CD4-positive, alpha-beta memory T cell (primary cell): Measurements from ENCODE around the gene ALOX5. TPM values are rescaled to one million over a fixed set of nuclear protein-coding genes. Genes with fewer than 3 reads are reported as not detected.
"Not testable (repeated sequence)": the region's sequence is repeated elsewhere in the genome, so short reads cannot be mapped to it uniquely, and the experiment has no call there.

Source experiments
- CTCF ChIA-PET: fragments of 350-600 bp; sonication (Branson Sonifier 250); formaldehyde crosslinking; loops from one replicate; lab custom pipeline; 2021; ENCODE audit warnings: inconsistent platforms; ENCODE audit not compliant: partially characterized antibody; lab: Charles Lee
- POLR2A ChIA-PET: fragments of 350-600 bp; sonication (Branson Sonifier 250); formaldehyde crosslinking; loops from one replicate; lab custom pipeline; 2021; ENCODE audit not compliant: partially characterized antibody; lab: Charles Lee
- DNase-seq, 5 donors: peaks; one replicate each; pipeline versions ENCODE4 v3.0.0 to v3.0.0-alpha.2; 2020 to 2022; ENCODE audit warnings: mixed read lengths in 1 of 5
- H3K27ac ChIP-seq: one replicate; pipeline ENCODE4 v1.7.0; 2013; ENCODE audit warnings: low read depth, low read length
- H3K27me3 ChIP-seq: 2 replicates; pipeline ENCODE4 v1.7.0; 2013; ENCODE audit warnings: mild to moderate bottlenecking, low read length, moderate library complexity; ENCODE audit not compliant: insufficient read depth
- H3K36me3 ChIP-seq: 2 replicates; pipeline ENCODE4 v1.7.0; 2013; ENCODE audit warnings: mild to moderate bottlenecking, low read length, moderate library complexity; ENCODE audit not compliant: insufficient read depth
- H3K4me1 ChIP-seq: 2 replicates; pipeline ENCODE4 v1.7.0; 2013; ENCODE audit warnings: mild to moderate bottlenecking, low read length, moderate library complexity; ENCODE audit not compliant: insufficient read depth
- H3K4me3 ChIP-seq, 2 donors: one replicate each; pipeline ENCODE4 v1.7.0; 2013; ENCODE audit warnings: low read length in 2 of 2, mild to moderate bottlenecking in 1 of 2
- H3K9me3 ChIP-seq, 2 donors: one replicate each; pipeline ENCODE4 v1.7.0; 2013; ENCODE audit warnings: low read length in 2 of 2, control low read depth in 1 of 2; ENCODE audit not compliant: control insufficient read depth in 1 of 2
- H3K27ac Mint-ChIP-seq, 7 donors: one replicate each; pipeline ENCODE4 v1.8.0; 2020 to 2021; ENCODE audit warnings: mixed read lengths in 7 of 7, mild to moderate bottlenecking in 6 of 7, inconsistent platforms in 3 of 7, moderate library complexity in 3 of 7
- H3K27me3 Mint-ChIP-seq, 2 donors: one replicate each; pipeline ENCODE4 v1.8.0; 2020 to 2021; ENCODE audit warnings: mixed read lengths in 2 of 2
- H3K36me3 Mint-ChIP-seq, 2 donors: one replicate each; pipeline ENCODE4 v1.8.0; 2020 to 2021; ENCODE audit warnings: mixed read lengths in 2 of 2, inconsistent platforms in 1 of 2, mild to moderate bottlenecking in 1 of 2
- H3K4me1 Mint-ChIP-seq, 4 donors: one replicate each; pipeline ENCODE4 v1.8.0; 2020 to 2021; ENCODE audit warnings: mixed read lengths in 4 of 4, mild to moderate bottlenecking in 1 of 4
- H3K4me3 Mint-ChIP-seq, 8 donors: one replicate each; pipeline ENCODE4 v1.8.0; 2020 to 2021; ENCODE audit warnings: mixed read lengths in 8 of 8, mild to moderate bottlenecking in 7 of 8, moderate library complexity in 6 of 8, inconsistent platforms in 3 of 8
- H3K9me3 Mint-ChIP-seq, 8 donors: one replicate each; pipeline ENCODE4 v1.8.0; 2020 to 2021; ENCODE audit warnings: mixed read lengths in 8 of 8, mild to moderate bottlenecking in 5 of 8, inconsistent platforms in 3 of 8, moderate library complexity in 1 of 8
- intact Hi-C: fragments of 100-400 bp; cut with micrococcal nuclease; formaldehyde crosslinking; loops from one replicate; pipeline ENCODE4 v1.15.1; 2023
- polyA plus RNA-seq, 2 donors: library from polyadenylated mRNA; unstranded; fragments of 300-500 nt; fragmentation: Illumina TruSeq; gene quantifications; one replicate each; pipeline ENCODE4 v1.2.3, GENCODE V29; 2021
- total RNA-seq, 2 experiments: library from RNA; stranded (reverse); gene quantifications; one replicate each; pipeline ENCODE4 v1.2.3, GENCODE V29; 2021

The ALOX5 gene
- total and polyA plus RNA-seq, 4 experiments from 2014 or later = 3.1 to 30.3 (median 9.3) TPM

- H3K4me3 Mint-ChIP-seq = no peak overlapping the region
- ChIA-PET CTCF (no interaction called here), POLR2A (no interaction called here)
- H3K4me1 Mint-ChIP-seq = peaks cover 4 to 18% (median 9%) of the 10 kb centered on the region in 4 donors
- H3K9me3 Mint-ChIP-seq = peaks cover 7 to 51% (median 37%) of the 10 kb centered on the region in 8 donors
- Histone ChIP-seq H3K4me1 (no peaks in the 10 kb centered on the region), H3K36me3 (no peaks in the 10 kb centered on the region), H3K9me3 (peaks cover 0 to 7% of the 10 kb centered on the region in 2 donors), H3K4me3 (no peak overlapping the region), H3K27ac (no peak overlapping the region), H3K27me3 (no peaks in the 10 kb centered on the region)
- no peak overlapping the region for H3K27ac Mint-ChIP-seq
- H3K27me3 Mint-ChIP-seq = no peaks in the 10 kb centered on the region
- intact Hi-C loops = no loop called here
- no peak for DNase-seq
- H3K36me3 Mint-ChIP-seq = peaks cover 73 to 93% of the 10 kb centered on the region in 2 donors
Observed at GRCh38 chr10:45480294-45480693, 106.3 kb downstream of the ALOX5 start.

- H3K27ac ChIP-seq, H3K27me3 ChIP-seq, H3K4me1 ChIP-seq, CTCF ChIA-PET, POLR2A ChIA-PET, H3K27me3 Mint-ChIP-seq, H3K9me3 ChIP-seq, H3K4me3 ChIP-seq, intact Hi-C loops, H3K4me3 Mint-ChIP-seq, H3K36me3 ChIP-seq, H3K27ac Mint-ChIP-seq, DNase-seq: not testable (repeated sequence)
- H3K4me1 Mint-ChIP-seq = peaks cover 4 to 14% (median 6%) of the 10 kb centered on the region in 4 donors
- H3K36me3 Mint-ChIP-seq = peaks cover 78 to 91% of the 10 kb centered on the region in 2 donors
- peaks cover 7 to 47% (median 35%) of the 10 kb centered on the region in 8 donors for H3K9me3 Mint-ChIP-seq
Observed at GRCh38 chr10:45481100-45481499, 107.1 kb downstream of the ALOX5 start.

GRCh38 chr10:45483002-45483401 lies 109.0 kb downstream of the ALOX5 start:
- H3K9me3 Mint-ChIP-seq = peaks cover 7 to 28% (median 18%) of the 10 kb centered on the region in 8 donors
- POLR2A ChIA-PET = no interaction called here
- H3K27ac ChIP-seq = no peak overlapping the region
- H3K27me3 ChIP-seq = no peaks in the 10 kb centered on the region
- H3K4me1 ChIP-seq = no peaks in the 10 kb centered on the region
- CTCF ChIA-PET = no interaction called here
- no peak overlapping the region for H3K4me3 Mint-ChIP-seq
- H3K27me3 Mint-ChIP-seq = no peaks in the 10 kb centered on the region
- H3K27ac Mint-ChIP-seq = no peak overlapping the region
- H3K4me1 Mint-ChIP-seq = peaks cover 3 to 5% (median 4%) of the 10 kb centered on the region in 4 donors
- no peaks in the 10 kb centered on the region for H3K36me3 ChIP-seq
- H3K36me3 Mint-ChIP-seq = peaks cover 73 to 84% of the 10 kb centered on the region in 2 donors
- H3K9me3 ChIP-seq = no peaks in the 10 kb centered on the region
- intact Hi-C loops = no loop called here
- no peak for DNase-seq
- no peak overlapping the region for H3K4me3 ChIP-seq

GRCh38 chr10:45487735-45488134 lies 113.7 kb downstream of the ALOX5 start:
- H3K4me1 ChIP-seq = no peaks in the 10 kb centered on the region
- Mint-ChIP-seq H3K4me1 (peaks cover 0 to 11% (median under 1%) of the 10 kb centered on the region in 4 donors), H3K36me3 (peaks cover 69 to 76% of the 10 kb centered on the region in 2 donors), H3K27me3 (no peaks in the 10 kb centered on the region), H3K4me3 (no peak overlapping the region), H3K27ac (no peak overlapping the region), H3K9me3 (no peaks in the 10 kb centered on the region)
- CTCF ChIA-PET = no interaction called here
- no peaks in the 10 kb centered on the region for H3K27me3 ChIP-seq
- intact Hi-C loops = no loop called here
- H3K4me3 ChIP-seq = no peak overlapping the region
- POLR2A ChIA-PET = no interaction called here
- DNase-seq = no peak
- H3K36me3 ChIP-seq = no peaks in the 10 kb centered on the region
- H3K27ac ChIP-seq = no peak overlapping the region
- H3K9me3 ChIP-seq = no peaks in the 10 kb centered on the region

- no peaks in the 10 kb centered on the region for H3K27me3 ChIP-seq
- H3K27ac Mint-ChIP-seq = no peak overlapping the region
- no peaks in the 10 kb centered on the region for H3K36me3 ChIP-seq
- no peak overlapping the region for H3K27ac ChIP-seq
- H3K36me3 Mint-ChIP-seq = peaks cover 66 to 76% of the 10 kb centered on the region in 2 donors
- no peak for DNase-seq
- intact Hi-C loops = no loop called here
- no peaks in the 10 kb centered on the region for H3K27me3 Mint-ChIP-seq
- CTCF ChIA-PET = no interaction called here
- H3K9me3 ChIP-seq = no peaks in the 10 kb centered on the region
- no peak overlapping the region for H3K4me3 Mint-ChIP-seq
- no peak overlapping the region for H3K4me3 ChIP-seq
- H3K9me3 Mint-ChIP-seq = no peaks in the 10 kb centered on the region
- H3K4me1 ChIP-seq = no peaks in the 10 kb centered on the region
- H3K4me1 Mint-ChIP-seq = peaks cover 0 to 11% (median 0%) of the 10 kb centered on the region in 4 donors
- POLR2A ChIA-PET = no interaction called here
Observed at GRCh38 chr10:45488365-45488764, 114.3 kb downstream of the ALOX5 start.

GRCh38 chr10:45490277-45490676 lies 116.3 kb downstream of the ALOX5 start:
- intact Hi-C loops = no loop called here
- CTCF ChIA-PET = no interaction called here
- peaks cover 50 to 70% of the 10 kb centered on the region in 2 donors for H3K36me3 Mint-ChIP-seq
- H3K9me3 Mint-ChIP-seq = peaks cover 0 to 9% (median 1%) of the 10 kb centered on the region in 8 donors
- Histone ChIP-seq H3K27me3 (no peaks in the 10 kb centered on the region), H3K4me1 (no peaks in the 10 kb centered on the region), H3K27ac (no peak overlapping the region), H3K36me3 (no peaks in the 10 kb centered on the region), H3K9me3 (no peaks in the 10 kb centered on the region), H3K4me3 (no peak overlapping the region)
- H3K27me3 Mint-ChIP-seq = no peaks in the 10 kb centered on the region
- H3K4me1 Mint-ChIP-seq = peaks cover 0 to 8% (median 2%) of the 10 kb centered on the region in 4 donors
- DNase-seq = no peak
- H3K27ac Mint-ChIP-seq = peak overlapping the region in 1 of 7 donors; percentile 16
- POLR2A ChIA-PET = no interaction called here
- H3K4me3 Mint-ChIP-seq = no peak overlapping the region

GRCh38 chr10:45491061-45491460 lies 117.0 kb downstream of the ALOX5 start:
- no peaks in the 10 kb centered on the region for H3K4me1 ChIP-seq
- Mint-ChIP-seq H3K27me3 (no peaks in the 10 kb centered on the region), H3K36me3 (peaks cover 44 to 72% of the 10 kb centered on the region in 2 donors), H3K4me1 (peaks cover 0 to 8% (median 2%) of the 10 kb centered on the region in 4 donors), H3K4me3 (no peak overlapping the region), H3K27ac (no peak overlapping the region), H3K9me3 (peaks cover 2 to 16% (median 8%) of the 10 kb centered on the region in 8 donors)
- H3K4me3 ChIP-seq = no peak overlapping the region
- DNase-seq = no peak
- intact Hi-C loops = no loop called here
- H3K36me3 ChIP-seq = no peaks in the 10 kb centered on the region
- no peaks in the 10 kb centered on the region for H3K27me3 ChIP-seq
- no peaks in the 10 kb centered on the region for H3K9me3 ChIP-seq
- ChIA-PET CTCF (no interaction called here), POLR2A (no interaction called here)
- H3K27ac ChIP-seq = no peak overlapping the region
